Measurements from ENCODE around the gene CYTH3.

CYTH3 gene

DNA sequence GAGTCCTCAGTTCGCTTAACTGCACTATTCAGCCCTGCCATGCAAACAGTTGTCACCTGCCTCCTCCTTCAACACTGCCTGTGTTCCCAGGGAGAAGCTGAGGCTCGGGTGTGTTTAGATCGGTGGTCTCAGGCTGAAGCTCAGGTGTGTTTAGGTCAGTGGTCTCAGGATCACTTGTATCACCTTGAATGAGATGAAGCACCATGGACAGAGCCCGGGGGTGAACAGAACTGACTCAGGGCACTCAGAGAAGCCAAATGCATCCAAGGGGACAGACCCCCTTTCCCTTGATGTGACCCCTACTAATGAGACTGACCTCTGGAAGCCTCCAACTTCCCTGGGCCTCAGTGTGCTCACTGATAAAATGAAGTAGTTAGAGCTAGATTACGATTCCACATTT, 84.0 kb downstream of the CYTH3 start:
- H3K27ac ChIP-seq = no peak overlapping the region
- TF ChIP-seq ZFX (IDR thresholded peaks at IDR 0.05; ENCODE audit: borderline replicate concordance) = no peak
- TF ChIP-seq, protein P1, sequence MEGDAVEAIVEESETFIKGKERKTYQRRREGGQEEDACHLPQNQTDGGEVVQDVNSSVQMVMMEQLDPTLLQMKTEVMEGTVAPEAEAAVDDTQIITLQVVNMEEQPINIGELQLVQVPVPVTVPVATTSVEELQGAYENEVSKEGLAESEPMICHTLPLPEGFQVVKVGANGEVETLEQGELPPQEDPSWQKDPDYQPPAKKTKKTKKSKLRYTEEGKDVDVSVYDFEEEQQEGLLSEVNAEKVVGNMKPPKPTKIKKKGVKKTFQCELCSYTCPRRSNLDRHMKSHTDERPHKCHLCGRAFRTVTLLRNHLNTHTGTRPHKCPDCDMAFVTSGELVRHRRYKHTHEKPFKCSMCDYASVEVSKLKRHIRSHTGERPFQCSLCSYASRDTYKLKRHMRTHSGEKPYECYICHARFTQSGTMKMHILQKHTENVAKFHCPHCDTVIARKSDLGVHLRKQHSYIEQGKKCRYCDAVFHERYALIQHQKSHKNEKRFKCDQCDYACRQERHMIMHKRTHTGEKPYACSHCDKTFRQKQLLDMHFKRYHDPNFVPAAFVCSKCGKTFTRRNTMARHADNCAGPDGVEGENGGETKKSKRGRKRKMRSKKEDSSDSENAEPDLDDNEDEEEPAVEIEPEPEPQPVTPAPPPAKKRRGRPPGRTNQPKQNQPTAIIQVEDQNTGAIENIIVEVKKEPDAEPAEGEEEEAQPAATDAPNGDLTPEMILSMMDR (IDR thresholded peaks at IDR 0.05) = no peak

DNA sequence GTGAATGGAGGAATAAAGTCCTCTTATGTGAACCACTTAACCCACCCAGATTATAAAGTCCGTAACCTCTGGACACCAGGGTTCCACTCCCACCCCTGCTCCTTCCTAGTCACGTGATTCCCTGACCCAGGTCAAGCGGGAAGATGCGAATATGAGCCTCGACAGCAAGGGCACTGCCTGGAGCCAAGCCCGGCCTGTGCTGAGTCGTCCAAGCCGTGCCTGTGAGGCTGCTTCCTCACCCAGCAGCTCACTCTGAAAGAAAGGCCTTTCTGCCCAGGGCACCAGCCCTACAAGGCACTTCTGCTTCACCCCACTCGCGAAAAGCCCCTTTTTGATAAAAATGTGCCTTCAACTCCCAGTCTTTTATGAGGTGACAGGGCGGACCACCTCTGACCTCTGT, 85.8 kb downstream of the CYTH3 start:
- H3K27ac ChIP-seq = no peak overlapping the region
- no peak for TF ChIP-seq ZFX (IDR thresholded peaks at IDR 0.05; ENCODE audit: borderline replicate concordance)
- TF ChIP-seq, protein P1 (IDR thresholded peaks at IDR 0.05) = no peak

DNA sequence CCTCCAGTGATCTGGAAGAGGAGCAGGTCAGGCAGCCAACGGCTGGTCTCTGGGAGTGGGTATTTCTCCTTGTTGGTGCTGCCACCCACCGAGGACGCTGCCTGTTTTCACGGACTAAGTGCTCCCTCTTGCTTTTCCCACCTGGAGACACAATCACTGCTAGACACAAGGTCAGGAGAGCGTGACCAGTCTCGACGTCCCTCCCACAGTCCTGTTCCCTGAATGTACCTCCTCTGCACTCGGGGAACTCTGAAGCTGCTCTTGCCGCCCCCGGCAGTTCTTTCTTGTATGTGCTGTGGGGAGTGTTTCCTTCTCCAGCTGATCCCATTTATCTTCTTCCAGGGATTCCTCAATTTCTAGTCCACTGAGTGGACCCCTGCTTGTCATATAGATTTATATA, 89.4 kb downstream of the CYTH3 start:
- TF ChIP-seq, protein P1 (IDR thresholded peaks at IDR 0.05) = no peak
- TF ChIP-seq ZFX (IDR thresholded peaks at IDR 0.05; ENCODE audit: borderline replicate concordance) = no peak
- H3K27ac ChIP-seq = no peak overlapping the region

DNA sequence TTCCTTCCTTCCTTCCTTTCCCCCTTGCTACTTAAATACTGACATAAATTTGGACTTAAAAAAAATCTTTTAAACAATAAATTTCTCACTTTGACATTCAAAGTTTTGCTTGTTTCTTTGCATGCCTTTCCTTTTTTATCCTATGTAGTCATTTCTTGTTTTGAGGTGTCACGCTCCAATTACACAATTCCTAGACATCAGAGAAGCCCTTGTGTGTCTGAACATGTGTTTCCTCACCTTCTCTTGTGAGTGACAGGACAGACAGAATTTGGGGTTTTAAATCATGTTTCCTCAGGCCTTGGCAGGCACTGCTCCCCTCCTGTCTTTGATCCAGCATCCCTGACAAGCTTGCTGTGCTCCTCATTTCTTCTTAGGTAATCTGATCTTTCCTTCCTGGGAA, 91.3 kb downstream of the CYTH3 start:
- TF ChIP-seq ZFX (IDR thresholded peaks at IDR 0.05; ENCODE audit: borderline replicate concordance) = no peak
- TF ChIP-seq, protein P1 (IDR thresholded peaks at IDR 0.05) = no peak

DNA sequence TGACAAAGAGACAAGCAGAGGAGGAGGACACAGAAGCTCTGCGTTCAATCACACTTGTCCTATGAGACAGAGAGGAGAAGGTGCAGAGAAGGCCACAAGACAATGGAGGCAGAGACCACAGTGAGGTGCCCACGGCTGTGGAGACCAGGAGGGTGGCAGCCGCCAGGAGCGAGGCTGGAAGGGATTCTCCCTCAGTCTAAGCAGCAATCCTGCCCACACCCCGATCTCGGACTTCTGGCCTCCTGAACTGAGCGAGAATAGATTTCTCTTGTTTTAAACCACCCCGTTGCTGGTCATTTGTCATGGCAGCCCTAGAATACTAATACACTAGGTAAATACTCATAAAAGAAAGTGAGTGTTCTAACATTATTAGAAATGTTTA, 92.1 kb downstream of the CYTH3 start:
- no peak overlapping the region for H3K27ac ChIP-seq
- TF ChIP-seq, protein P1 (IDR thresholded peaks at IDR 0.05) = no peak
- no peak for TF ChIP-seq ZFX (IDR thresholded peaks at IDR 0.05; ENCODE audit: borderline replicate concordance)

More for the DNA sequence above, 91.3 kb downstream of the CYTH3 start:
- H3K27ac ChIP-seq = no peak overlapping the region

DNA sequence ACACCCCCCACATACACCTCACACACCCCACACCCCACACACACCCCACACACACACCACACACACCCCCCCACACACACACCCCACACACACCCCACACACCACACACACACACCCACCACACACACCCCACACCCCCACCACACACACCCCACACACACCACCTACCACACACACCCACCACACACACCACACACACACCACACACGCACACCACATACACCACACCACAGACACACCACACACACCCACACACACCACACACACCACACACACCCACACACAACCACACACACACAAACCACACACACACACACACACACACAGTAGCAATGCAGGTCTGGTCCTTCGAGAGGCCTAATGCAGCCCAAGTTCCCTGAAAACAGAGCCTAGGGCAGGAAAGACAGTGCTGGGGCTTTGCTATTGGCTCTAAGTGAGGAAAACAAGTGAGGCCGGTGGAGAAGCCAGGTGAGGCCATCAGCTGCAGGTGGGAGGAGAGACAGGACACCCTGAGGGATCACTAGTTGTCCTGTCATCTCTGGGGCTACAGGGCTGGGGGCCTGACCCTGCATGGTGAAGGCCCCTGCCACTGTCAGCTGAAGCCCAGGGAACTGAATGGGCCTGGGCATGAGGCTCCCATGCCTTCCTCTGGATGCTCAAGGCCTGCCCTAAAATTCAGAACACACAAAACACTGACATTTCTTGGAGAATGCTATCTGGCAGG, 92.6 kb downstream of the CYTH3 start:
- TF ChIP-seq ZFX (IDR thresholded peaks at IDR 0.05; ENCODE audit: borderline replicate concordance) = no peak
- TF ChIP-seq, protein P1 (IDR thresholded peaks at IDR 0.05) = no peak
- H3K27ac ChIP-seq = no peak overlapping the region

DNA sequence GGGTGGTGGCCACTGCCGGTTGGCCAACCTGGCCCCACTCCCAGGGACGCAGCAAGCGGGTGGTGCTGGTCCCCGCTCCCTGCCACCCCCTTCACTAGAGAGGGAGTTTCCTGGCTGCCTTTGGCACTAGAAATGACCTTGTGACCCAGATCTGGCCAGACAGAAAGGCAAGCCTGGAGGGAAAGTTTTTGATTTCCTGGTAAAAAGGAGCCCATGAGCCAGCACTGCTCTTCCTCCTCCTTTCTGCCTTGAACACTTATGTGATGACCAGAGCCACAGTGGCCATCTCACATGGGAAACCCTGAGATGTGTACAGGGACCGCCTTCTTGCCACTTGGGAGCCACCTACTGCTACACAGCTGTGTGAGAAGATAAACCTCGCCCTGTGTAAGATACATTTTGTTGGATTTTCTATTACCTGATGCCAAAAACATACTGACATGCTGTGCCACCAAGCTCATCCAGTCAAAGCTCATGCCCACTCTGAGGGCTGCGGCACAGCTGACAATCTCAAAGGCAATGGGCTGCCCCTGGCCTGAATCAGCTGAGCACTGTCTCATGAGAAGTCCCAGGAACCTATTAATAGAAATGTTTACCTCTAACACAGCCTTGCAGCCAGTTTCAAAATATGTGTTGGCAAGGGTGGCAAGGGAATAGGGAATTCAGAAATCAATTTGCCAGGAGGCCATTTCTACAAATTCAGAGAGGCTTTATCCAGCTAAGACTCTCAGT, 94.0 kb downstream of the CYTH3 start:
- TF ChIP-seq, protein P1 (IDR thresholded peaks at IDR 0.05) = no peak
- TF ChIP-seq ZFX (IDR thresholded peaks at IDR 0.05; ENCODE audit: borderline replicate concordance) = no peak
- H3K27ac ChIP-seq = no peak overlapping the region

All from 22Rv1 (cell line).